Measurements from ENCODE around the gene MCUB.

The MCUB gene

GRCh38 chr4:109729117-109729717, 169.2 kb downstream of the MCUB start:
- DNase-seq (ENCODE audit: low read depth) = no peak
- H3K4me3 ChIP-seq (ENCODE audit: low read depth, low read length) = peak overlapping the region; percentile 64
- TF ChIP-seq CTCF (IDR thresholded peaks at IDR 0.05; ENCODE audit: low read depth, low read length, missing control alignments) = no peak
- in situ Hi-C loops (cut with HindIII; ENCODE audit: low sequenced_read_pairs) = no loop called here

DNA sequence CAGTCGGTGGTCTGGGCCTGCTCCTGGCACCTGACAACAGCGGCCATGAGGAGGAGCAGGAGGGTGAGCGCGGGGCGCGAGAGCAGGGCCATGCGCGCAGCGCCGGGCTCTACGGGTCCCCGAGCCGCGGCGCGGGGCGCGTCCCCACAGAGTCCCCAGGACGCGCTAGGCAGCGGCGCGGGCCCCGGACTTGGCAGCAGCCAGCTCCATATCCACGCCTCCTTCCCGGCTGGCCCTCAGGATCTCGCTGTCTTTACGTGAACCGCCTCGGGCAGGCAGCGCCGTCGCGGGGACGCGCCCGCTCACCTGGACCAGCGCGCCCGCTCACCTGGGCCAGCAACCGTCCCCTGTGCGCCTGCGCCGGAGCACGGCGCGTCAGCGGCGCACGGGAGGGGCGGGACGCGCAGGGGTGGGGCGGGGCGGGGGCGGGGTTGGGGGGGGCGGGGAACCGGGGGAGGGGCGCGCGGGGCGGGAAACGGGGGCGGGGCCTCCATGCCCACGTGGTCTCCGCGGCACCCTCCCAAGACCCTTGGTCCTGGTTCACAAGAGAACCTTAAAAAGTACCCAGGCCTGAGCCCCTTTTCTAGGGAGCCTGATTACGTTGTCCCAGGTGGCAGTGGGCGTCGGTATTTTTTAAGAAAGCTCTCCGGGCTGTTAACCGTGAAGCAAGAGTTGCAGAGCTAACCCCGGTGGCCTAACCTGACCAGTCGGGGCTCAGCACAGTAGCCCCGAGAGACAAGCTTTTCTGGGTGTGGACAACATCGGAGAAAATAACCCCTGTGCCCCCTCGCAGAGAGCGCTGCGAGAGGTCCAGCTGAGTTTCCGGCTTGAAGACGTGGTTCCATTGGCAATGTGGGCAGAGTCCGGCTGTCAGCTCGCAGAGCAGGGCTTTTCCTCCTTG, 169.9 kb downstream of the MCUB start, which contains the start of gene PLA2G12A:
PLA2G12A (minus strand) TSS at position 353 of the 901 bp plus-strand sequence; CDS start at position 92, 261 bp downstream.
- DNase-seq (ENCODE audit: low read depth) = no peak
- no peak for TF ChIP-seq CTCF (IDR thresholded peaks at IDR 0.05; ENCODE audit: low read depth, low read length, missing control alignments)
- peak within 1 kb of the TSS; percentile 64 for H3K4me3 ChIP-seq (ENCODE audit: low read depth, low read length)
- in situ Hi-C loops (cut with HindIII; ENCODE audit: low sequenced_read_pairs) = no loop called here

DNA sequence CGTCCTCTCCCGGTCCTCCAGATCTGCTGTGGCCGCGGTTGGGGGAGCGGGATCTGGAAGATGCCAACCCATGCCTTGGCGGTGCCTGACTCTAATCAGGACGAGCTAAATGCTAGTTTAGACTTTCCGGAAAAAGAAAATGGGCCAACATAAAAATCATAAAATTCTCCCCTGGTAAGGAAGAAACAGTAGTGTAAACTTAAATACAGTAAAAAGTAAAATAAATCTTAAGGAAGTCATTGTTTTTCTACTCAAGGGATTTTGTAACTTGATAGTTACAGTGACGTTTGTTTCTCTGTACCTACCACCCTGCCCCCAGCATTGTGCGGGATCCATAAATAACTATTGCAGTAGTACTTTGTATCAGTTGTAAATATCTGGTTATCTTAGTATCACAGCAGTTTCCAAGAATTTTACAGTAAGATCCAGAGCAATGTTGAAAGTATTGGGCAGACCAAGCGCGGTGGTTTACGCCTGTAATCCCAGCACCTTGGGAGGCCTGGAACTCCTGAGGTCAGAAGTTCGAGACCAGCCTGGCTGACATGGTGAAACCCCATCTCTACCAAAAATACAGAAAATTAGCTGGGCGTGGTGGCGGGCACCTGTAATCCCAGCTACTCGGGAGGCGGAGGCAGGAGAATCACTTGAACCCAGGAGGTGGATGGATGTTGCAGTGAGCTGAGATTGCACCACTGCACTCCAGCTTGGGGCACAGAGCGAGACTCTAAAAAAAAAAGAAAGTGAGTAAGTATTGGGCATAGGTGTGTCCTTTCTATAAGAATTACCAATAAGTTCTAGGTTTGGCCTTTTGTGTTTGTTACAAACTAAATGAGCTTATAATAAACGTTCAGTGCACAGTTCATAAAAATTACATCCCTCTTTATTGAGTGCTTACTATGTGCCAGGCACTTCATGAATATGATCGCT, 170.8 kb downstream of the MCUB start:
- H3K4me3 ChIP-seq (ENCODE audit: low read depth, low read length) = peak overlapping the region; percentile 64
- no peak for TF ChIP-seq CTCF (IDR thresholded peaks at IDR 0.05; ENCODE audit: low read depth, low read length, missing control alignments)
- no peak for DNase-seq (ENCODE audit: low read depth)
- in situ Hi-C loops (cut with HindIII; ENCODE audit: low sequenced_read_pairs) = no loop called here

GRCh38 chr4:109733728-109734127, 173.7 kb downstream of the MCUB start:
- H3K4me3 ChIP-seq (ENCODE audit: low read depth, low read length) = no peak overlapping the region
- DNase-seq (ENCODE audit: low read depth) = no peak
- in situ Hi-C loops (cut with HindIII; ENCODE audit: low sequenced_read_pairs) = no loop called here
- TF ChIP-seq CTCF (IDR thresholded peaks at IDR 0.05; ENCODE audit: low read depth, low read length, missing control alignments) = no peak

- DNase-seq (ENCODE audit: low read depth) = no peak
- no peak for TF ChIP-seq CTCF (IDR thresholded peaks at IDR 0.05; ENCODE audit: low read depth, low read length, missing control alignments)
- no peak overlapping the region for H3K4me3 ChIP-seq (ENCODE audit: low read depth, low read length)
- in situ Hi-C loops (cut with HindIII; ENCODE audit: low sequenced_read_pairs) = no loop called here
Measured at GRCh38 chr4:109735566-109736365, 175.7 kb downstream of the MCUB start.

All from astrocyte of the cerebellum (primary cell).